Mucosa of gallbladder (tissue), 1 donor: ENCODE measurements around the gene SLC26A1. TPM values are rescaled to one million over a fixed set of nuclear protein-coding genes. Genes with fewer than 3 reads are reported as not detected.

Source experiments
- DNase-seq: peaks from one replicate; pipeline ENCODE4 v3.0.0-alpha.2; 2020; ENCODE audit warnings: low spot score
- total RNA-seq: library from RNA; stranded (reverse); gene quantifications from one replicate; pipeline ENCODE4 v1.2.1, GENCODE V29; 2021
- donor health status: DM: no; HTN: no; CAD: no.

SLC26A1 gene
- total RNA-seq, 1 donor from 2014 or later = 4.3 TPM

DNA sequence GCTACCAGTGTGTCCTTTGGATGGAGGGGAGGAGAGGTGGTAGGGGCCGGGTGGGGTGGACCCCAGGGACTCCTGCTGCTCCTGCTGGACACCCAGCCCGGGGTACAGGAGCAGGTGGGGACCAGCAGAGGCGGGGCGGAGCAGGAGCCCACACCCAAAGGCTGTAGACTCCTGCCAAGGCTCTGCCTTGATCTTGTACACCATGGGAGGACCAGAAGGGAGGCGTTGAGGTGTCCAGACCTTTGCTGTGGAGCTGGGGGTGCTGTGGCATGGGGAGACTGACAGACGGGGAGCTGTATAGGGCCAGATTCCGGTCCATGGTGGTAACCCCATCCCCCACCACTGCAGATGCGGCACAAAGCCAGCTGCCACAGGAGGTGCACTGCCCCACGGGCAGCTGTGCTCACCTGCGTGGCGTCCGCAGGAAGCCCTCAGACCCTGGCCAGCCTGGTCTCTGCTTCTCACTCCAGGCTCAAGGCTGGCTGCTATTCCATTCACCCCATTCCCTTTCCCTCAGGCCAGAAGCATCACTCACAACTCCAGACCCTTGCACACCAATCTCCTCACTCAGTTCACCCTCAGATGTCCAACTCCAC, 5.0 kb upstream of the SLC26A1 start:
- DNase-seq = no peak

DNA sequence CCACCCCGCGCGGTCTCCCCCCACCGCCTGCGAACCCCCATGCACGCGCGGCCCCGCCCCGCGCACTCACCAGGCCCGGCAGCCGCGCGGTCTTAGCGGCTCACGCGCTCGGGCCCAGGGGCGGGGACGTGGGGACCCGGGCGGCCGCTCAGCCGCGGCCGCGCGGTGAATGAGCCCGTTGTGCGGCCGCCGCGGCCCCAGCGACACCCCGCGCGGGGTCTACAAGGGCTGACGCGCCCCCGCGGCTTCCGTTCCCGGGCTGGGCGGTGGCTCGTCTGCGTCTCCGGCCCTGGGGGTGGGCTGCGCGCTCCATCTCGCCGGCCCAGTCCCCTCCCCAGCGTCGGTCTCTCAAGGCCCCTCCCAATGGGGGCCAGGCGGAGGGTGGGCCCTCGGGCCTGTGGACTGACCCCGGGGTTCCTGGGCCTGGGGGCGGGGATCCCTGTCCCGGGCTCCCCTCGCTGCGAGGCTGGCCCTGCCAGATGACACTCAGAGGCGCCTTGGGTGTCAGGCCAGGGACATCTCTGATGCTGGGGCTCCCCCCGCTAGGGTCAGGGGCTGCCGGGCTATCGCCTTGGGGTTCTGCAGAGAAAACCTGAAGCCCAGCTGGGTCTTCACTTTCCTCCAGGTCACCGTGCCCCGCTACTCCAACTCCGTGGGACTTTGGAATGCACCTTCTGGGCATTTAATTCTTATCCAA, 4.3 kb upstream of the SLC26A1 start:
- no peak for DNase-seq

DNA sequence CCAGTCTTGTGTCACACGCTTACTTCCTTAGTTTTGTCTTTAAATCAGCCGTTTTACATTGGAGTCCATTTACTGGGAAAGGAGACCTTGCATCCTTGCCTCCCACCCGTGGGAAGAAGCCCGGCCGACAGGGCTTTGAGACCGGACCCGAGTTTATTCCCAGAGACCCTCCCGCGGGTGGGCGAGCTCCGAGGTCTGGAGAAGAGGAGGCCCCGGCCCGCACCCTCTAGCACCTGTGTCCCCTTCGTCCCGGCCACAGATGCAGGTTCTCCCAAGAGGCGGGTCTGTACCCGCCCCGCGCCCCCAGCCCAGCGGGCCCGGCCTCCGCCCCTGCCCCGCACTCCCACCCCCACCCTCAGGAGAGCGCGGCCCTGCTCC, 3.8 kb upstream of the SLC26A1 start:
- no peak for DNase-seq

DNA sequence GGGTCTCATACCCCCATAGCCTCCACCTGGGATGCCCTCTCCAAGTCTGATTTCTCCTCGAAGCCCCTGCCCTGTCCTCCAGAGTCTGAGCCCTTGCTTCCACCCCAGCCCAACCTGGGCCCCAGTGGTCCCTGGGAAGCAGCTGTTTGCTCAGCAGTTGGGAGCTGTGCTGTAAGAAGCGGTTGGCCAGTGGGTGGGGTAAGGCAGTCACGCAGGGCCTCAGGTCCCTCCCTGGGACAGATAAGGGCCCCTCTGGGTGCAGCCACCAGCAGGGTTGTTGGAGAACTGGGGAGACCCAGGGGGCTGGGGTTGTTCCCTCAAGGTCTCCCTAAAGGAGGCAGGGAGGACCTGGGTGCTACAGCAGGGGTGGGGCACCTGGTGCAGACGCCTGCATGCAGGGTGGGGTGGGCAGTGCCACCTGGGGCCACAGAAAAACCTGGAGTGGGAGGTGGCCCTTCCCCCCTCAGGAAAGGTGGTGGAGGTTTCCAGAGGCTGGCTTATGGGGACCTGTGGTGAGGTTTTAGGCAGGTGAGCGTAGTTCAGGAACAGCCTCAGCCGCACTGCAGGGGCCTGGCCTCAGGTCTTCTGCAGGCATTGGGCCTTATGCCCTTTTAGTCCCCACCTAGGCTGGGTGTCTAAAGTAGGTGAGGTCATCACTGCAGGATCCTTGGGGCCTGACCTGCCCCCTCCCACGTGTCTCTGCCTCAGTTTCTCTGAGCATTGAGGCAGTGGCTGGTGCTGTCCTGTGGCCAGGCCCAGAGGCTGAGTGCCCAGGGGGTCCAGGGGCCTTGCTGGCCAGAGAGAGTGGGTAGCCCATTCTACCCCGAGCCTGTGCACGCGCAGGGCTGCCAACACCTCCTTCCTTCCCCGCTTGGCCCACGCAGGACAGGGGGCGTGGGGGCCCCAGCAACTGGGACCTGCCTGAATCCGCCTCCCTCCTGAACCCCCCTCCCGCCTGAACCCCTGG, 3.1 kb upstream of the SLC26A1 start:
- no peak for DNase-seq

DNA sequence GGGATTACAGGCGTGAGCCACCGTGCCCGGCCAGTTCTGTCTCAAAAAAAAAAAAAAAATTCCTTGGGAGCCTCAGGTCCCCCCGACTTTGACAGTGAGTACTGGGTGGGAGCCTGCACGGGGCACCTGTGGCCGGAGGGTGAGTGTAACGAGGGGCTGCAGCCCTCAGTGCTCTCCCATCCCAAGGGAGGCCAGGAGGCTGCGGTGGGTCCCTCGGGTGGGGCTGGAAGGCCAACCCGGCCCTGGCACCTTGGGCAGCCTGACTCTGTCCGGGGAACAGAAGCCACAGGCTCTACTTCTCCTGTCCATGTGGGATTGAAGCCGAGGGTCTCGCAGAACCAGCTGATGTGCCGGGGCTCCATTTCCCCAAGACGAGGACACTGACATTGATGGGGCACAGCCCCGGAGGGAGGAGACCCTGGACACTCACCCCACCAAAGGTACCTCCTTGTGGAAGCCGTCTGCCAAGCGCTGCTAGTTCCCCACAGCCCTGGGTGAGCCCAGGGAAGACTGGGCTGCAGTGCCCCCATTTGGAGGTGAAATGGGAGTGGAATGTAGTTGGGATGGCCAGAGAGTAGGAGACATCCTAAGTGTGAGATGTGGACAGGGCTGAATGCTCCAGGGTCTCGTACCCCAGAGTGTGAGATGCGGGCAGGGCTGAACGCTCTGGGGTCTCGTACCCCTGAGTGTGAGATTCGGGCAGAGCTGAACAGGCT, 2.3 kb upstream of the SLC26A1 start:
- no peak for DNase-seq

DNA sequence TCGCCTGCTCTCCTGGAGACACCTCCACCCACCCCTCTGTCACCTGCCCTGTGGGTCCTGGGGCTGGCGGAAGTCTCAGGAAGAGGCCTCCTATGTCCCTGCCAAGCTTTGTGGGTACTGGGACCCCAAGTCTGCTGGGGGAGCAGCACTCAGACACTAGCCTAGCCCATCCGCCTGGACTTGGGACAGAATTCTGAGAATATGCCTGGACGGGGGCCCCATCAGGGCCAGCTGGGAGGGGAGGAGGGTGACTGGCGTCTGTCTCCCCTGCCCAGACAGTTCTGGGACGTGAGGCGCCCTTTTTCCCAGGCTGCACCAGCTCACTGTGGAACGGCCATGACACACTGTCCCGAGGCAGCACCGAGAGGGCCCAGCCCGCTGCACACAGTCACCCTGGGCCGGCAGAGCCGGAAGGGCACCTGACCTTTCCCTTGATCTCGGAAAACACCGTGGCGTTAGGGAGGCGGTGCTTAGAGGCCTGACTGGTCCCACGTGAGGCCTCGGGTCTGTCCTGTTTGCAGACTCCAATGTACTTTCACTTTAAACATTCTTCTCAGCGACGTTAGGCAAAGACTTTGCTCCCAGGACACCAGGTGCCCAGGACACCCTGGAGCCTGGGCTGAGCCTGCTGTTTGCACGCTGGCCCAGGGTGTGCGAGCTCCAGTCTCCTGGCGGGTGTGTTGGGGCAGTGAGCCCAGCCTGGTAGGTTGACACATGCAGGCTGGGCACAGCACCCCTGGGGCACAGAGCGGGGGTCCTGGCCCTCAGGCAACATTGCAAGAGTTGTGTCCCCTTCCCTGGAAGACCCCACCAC, 700 bp downstream of the SLC26A1 start:
- peak; percentile 88 for DNase-seq

DNA sequence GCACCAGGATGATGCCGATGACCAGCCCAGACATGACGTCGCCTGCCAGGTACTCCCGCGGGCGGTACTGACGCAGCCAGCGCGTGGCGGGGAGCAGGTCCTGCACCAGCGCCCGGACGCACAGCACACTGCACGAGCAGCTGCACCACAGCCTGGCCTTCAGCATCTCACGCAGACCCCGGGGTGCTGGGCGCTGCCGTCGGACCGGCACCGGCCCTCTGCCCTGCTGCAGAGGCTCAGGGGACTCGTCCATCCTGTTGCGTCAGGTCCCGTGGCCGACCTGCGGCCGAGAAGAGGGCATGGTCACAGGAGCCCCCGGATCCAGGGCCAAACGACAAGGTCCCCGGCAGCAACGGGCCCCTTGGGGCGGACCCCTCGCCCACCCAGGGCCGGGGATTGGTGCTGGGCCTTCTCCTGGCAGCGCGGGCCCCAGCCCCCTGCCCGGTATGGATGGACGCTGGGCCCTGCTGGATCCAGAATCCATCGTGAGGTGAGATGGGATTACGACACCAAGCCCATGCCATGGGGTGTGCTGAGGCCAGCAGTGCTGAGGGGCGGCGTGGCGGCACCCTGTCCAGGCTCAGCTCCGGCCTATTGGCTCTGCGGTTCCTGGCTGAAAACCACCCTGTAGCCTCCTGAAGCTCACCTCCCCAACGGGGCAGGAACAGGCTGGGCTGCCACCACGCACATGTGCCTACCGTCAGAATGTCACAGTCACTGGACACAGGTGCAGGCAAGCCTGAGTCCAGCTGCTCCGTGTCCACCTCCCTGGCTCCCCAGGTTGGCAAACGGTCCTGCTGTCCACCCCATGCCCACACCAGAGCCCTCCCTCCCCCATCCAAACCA, 1.5 kb downstream of the SLC26A1 start:
- no peak for DNase-seq

DNA sequence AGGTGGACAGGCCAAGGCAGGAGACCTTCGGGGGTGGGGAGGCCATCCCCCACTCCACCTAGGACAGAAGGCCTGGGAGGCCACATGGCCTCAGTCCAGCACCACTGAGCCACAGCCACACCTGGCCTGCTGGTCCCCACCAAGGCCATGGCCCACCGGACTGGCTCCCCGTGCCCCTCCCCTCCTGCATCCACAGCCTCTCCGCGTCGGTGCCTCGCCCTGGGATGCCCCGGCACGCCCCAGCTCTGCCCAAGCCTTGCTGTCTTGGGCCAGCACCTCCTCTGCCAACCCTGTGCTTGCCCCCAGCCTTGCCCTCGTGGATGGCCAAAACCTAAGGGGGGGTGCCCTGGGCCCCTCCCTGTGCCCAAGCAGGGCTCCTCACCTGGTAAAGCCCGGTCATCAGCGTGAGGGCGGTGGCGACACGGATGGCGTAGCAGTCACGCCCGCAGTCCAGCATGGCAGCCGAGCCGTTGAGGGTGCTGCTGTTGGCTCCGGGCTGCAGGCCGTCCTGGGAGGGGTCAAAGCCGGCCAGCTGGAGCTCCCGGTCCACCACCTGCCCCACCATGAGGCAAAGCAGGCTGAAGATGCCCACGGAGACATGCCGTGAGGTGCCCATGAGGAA, 2.3 kb downstream of the SLC26A1 start:
- no peak for DNase-seq

DNA sequence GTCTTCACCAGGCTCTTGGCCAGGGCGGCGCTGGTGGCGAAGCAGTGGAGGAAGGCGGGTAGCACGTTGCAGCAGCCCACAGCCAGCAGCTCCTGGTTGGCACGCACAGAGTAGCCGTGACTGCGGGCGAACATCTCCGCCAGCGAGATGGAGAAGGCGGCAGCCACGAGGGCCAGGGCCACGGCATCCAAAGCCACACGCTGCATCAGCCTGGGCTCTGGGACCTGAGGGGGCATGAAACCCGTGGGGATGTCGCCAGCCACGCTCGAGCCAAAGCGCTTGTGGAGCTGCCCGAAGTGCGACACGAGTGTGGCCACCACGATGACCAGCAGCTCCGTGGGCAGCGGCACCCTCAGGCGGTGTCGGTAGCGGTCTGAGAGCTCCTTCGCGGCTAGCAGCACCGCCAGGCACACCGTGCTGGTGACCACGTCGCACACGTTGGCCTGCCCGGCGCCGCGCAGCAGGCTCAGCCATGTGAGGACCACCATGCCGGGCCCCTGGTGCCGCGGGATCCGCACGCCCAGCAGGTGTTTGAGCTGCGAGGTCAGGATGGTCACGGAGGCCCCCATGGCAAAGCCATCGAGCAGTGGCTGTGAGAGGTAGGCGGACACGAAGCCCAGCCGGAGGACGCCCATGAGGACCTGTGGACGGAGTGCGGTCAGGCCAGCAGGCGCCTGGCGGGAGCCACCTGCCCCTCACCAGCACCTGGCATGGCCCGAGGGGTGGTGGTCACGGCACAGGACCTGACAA, 3.3 kb downstream of the SLC26A1 start:
- DNase-seq = no peak

DNA sequence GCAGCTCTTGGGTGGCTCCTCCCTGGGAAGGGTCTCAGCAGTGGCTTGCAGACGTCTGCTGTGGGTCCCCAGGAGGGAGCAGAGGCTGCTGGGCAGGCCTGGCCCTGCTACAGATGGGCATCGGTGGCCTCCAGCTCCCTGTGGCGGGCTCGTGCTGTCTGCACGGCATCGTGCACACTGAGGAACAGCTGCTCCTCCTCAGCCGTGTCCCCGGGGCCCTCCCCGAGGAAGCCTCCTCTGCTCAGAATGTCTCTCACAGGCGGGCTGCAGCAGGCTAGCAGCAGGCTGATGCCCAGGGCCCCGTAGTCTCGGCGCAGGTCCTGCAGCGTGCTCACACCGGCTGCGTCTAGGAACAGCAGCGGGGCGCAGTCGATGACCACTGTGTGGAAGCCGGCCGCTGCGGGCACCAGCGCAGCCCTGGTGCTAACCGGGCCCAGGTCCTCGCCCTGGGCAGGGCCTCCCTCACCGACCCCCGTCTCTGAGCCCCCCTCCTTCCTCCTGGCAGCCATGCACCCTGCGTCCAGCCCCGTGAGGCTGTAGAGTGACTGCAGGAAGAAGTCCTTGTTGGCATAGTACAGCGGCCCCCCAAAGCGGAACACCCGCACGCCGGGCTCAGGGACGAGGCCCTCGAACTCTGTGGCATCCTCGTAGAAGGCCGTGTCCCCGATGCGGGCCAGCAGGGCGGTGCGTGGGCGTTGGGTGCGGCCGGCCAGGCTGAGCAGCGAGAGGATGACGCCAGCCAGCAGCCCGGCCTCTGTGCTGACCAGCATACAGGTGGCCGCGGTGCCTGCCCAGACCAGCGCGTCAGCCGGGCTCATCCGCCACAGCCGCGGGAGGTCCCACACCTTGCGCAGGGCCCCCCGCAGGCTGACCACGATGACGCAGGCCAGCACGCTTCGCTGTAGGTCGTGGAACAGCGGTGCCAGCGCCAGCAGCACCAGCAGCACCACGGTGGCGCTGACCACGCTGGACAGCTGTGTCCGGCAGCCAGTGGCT, 4.2 kb downstream of the SLC26A1 start:
- DNase-seq = no peak

DNA sequence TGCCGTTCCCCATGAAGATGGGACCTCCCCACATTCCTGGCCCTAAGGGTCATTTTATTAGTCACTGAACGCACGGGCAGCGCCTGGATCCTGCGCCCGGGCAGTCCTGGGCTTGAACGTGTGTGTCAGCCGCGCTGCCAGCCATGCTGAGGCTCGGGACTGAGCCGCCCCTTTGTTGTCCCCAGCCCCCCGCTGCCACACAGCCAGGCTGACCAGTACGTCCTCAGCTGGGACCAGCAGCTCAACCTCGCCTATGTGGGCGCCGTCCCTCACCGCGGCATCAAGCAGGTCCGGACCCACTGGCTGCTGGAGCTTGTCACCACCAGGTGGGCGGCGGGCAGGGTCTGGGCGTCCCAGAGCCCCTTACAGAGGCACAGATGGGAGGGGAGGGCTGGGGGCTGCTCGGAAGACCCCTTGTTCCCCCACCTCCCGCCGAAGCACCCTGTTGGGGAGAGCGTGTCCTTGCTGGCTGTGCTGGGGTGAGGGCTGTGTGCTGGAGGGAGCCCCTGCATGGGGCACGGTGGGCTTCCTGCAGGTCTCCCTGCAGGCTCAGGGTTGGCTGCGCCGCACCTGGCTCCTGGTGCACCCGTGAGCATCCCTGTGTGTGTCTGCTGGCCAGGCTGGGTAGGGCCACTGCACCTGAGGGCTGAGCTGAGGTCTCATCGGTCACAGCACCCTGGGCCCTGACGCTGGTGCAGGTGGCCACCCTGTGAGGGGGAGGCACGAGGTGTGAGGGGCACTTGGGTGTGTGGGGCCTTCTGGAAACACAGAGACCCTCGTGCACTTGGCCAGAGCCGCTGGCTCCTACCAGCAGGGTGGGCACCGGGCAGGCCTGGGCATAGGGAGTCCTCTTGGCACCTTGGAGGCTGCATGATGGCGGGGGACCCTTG, 5.3 kb downstream of the SLC26A1 start:
- no peak for DNase-seq

DNA sequence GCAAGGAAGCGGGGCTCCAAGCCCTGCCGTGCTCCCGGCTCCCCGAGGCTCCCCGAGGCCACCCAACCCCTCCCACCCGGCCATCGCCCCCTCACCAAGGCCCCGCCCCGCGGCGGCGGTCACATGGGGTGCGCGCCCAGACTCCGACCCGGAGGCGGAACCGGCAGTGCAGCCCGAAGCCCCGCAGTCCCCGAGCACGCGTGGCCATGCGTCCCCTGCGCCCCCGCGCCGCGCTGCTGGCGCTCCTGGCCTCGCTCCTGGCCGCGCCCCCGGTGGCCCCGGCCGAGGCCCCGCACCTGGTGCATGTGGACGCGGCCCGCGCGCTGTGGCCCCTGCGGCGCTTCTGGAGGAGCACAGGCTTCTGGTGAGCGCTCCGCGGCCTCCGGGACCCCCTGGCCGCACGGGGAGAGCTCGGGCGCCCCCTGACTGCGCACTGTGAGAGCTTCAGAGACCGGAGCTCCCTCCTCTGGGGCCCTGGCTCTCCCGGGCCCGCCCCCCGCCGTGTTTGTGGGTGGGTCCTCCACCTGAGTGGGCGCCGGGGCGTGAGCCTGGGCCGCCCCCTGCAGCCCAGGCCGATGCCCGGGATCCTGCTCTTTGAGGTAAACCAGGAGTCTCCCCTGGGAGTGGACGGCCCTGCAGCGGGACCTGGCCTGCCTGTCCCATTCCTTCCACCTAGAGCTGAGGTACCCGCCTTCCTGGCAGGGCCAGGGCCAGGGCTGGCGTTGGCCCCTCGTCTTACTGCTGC, 6.2 kb downstream of the SLC26A1 start, which contains the start of gene IDUA:
IDUA (plus strand) TSS at position 166 of the 745 bp plus-strand sequence; CDS start at position 207, 41 bp downstream.
- peak; percentile 82 for DNase-seq

DNA sequence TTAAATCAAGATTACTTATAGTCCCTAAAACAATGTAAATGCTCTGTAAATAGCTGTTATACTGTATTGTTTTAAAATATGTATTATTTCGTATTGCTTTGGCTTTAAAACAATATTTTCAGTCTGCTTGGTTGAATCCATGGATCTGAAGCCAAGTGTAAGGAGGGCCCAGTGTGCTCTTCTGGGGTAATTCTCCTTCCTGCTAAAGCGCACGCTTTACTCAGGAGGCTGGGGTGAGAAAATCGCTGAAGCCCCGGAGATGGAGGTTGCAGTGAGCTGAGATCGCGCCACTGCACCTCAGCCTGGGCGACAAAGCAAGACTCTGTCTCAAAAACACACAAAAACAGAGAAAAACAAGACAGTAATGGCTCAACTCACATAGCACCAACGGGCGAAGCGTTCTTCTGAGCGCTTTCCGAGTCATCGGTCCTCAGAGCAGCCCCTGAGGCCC, 6.8 kb downstream of the SLC26A1 start:
- no peak for DNase-seq

DNA sequence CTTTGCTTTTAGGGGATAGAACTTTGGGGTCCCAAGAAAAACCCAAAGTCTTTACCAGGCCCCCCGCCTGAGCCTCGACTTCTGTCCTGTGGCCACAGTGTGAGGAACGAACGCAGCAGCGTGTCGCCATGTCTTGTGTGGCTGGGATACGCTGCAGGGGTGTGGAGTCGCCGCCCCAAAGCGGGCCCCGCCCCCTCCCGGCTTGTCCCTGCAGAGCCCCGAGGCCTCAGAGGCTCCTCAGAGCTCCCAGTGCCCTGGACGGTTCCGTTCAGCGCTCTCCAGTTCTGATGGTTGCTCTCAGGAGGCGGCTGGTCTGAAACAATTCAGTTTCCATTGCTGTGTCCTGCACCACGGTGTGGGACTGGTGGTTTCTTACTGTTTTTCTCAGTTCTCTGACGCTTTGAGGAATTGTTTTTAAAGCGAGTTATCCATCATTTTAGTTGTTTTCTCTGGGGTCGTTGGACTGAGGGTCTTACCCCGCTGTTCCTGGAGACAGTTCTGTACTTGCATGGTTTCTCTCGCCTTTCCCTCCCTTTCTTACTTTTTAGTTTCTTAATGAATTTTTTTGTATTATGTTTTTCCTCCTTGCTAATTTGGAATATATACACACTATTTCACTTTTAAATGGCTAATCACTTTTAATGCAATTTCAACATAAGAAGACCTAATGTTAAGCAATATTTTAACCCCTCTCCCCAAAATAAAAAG, 7.9 kb downstream of the SLC26A1 start:
- DNase-seq = peak; percentile 66
